Measurements from ENCODE around the gene CATSPER3.

CATSPER3 gene

GRCh38 chr5:135046661-135047346 lies 79.1 kb downstream of the CATSPER3 start:
- DNase-seq: no peak

DNA sequence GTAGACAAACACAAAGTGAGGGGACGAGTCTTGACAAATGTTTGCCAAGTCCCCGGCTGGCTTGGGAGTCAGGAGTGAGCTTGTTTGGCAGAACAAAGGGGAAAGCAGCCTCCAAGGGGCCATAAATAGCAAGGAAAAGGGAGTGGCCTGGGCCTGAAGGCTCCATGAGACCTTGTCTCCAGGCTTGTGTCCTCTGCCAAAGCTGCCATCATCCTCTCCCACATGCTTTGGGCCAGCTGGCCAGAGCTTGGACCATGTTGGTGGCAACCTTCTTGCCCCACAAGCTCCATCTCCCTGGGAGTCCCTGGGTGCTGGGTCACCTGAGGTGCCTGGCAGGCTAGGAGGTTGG lies 79.6 kb downstream of the CATSPER3 start:
- no peak for DNase-seq

DNA sequence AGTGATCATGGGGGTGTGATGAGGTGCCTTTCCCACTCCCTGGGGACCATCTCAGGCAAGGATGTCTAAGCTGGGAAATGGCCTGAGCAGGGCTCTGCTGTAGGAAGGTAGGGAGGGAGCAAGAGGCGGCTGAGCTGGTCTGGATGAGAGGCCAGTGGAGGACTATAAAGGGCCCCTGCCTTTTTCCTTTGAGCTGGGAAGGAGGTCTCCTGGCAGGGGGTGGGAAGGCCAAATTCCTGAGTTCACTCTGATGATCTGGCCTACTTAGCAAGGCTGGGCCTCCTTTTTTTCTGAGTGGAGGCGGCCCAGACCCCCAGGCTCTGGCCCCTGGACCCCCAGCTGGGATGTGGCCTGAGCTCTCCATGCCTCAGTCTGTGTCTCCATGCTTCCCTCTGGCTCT lies 80.6 kb downstream of the CATSPER3 start:
- no peak for DNase-seq

- no peak for DNase-seq
These were observed 81.2 kb downstream of the CATSPER3 start for GRCh38 chr5:135048930-135049329.

DNA sequence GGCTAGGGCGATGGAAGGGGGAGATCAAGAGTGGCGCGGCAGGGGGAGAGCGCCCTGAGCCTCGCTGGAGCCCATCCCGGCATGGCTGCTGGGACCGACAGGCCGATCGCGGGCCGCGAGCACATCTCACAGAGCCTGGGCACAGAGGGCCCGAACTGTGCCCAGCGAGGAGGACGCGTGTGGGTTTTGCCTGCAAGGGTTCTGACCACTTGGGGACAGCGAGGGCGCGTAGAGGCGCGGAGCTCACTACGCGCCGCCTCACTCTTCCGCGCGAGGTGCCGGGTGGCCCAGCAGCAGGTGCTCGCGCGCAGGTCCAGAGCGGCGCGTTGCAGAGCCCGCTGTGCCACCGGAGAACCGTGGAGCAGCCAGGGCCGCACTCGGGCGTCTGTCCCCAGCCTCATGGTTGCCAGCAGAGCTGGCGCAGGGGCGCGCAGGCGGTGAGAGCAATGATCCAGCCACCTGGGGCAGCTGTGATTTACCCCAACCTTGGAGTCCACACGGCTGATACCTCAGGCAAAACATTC lies 82.6 kb downstream of the CATSPER3 start:
- no peak for DNase-seq

- no peak for DNase-seq
These were observed 83.7 kb downstream of the CATSPER3 start for GRCh38 chr5:135051399-135051798.

- no peak for DNase-seq
These were observed 84.2 kb downstream of the CATSPER3 start for GRCh38 chr5:135051872-135052271.

DNA sequence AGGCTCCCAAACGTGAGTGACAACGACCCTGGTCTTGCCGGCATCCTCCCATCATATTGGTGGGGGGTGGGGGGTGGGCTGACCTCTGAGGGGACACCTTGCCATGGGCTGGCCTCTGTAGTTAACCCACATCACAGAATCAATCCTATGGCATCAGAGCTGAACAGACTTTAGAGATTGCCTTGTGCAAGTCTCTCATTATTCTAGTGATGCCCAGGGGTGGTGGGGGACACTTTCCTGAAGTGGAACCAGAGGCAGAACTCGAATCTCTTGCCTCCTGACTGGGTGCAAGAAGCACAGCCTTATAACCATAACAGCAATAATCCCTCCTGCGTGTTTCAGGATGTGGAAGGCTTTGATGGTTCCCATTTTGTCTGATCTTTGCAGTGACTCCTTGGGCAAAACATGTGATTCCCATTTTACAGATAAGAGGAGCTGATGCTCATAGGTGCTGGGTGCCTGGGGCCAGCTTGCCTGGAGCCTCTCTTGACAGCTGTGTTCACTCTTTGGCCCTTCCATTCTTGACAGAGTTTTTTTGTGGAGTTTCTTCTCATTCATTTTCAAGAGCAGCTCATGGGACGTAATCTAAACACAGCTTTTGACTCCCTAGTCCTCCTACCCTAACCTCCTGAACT lies 84.9 kb downstream of the CATSPER3 start:
- DNase-seq: no peak

DNA sequence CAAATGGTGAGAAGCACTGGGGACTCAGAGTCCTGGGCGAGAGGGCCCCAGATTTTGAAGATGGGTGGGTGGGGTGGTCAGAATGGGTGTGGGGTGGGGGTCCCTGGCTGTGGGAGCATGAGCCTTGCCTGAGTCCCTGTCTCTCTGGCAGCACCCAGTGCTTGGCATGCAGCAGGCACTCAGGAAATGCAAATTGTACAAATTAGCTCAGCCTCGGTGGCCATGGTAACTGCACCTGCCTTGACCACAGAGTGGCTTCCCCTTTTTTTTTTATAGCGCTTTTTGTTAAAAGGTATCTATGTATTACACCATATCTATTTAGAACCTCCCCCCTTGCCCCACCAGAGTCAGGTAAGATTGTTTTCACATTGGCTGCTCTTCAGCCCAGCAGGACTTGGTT lies 85.6 kb downstream of the CATSPER3 start:
- DNase-seq: no peak

- no peak for DNase-seq
These were observed 86.3 kb downstream of the CATSPER3 start for GRCh38 chr5:135053989-135054388.

DNA sequence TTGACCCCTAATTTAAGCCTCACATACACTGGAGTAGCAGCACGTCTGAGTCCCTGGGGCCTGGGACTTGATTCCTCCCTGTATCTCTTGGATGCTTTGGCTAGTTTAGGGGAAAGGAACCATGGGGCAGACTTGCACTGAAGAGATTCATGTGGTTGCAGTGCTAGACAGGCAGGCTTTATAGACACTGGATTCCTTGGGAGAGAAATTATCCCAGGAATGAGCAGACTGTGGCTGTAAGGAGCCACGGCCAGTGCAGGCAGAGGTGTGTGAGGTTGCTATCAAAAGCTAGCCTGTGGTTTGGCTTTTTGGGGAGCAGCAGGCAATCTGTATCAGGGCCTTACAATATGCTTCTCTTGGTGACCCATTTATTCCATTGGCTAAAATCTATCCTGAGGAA lies 86.8 kb downstream of the CATSPER3 start:
- no peak for DNase-seq

DNA sequence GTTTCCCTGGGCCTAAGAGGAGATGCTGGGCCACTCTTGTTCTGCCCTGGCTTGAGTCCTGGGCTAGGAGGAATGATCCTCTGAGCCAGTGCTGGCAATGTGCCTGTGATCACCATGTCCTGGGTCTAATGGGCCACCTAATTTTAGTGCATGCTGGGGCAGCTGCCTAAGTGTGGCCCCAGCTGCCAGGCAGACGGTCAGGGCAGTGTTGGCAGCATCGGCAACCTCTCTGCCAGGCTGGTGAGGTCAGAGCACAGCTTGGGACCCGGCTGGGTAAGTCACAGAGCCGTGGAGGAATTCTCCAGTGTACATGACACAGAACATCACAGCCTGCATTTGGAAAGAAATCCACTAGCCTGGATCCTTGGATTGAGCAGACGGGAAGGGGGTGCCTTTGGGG lies 87.7 kb downstream of the CATSPER3 start:
- no peak for DNase-seq

DNA sequence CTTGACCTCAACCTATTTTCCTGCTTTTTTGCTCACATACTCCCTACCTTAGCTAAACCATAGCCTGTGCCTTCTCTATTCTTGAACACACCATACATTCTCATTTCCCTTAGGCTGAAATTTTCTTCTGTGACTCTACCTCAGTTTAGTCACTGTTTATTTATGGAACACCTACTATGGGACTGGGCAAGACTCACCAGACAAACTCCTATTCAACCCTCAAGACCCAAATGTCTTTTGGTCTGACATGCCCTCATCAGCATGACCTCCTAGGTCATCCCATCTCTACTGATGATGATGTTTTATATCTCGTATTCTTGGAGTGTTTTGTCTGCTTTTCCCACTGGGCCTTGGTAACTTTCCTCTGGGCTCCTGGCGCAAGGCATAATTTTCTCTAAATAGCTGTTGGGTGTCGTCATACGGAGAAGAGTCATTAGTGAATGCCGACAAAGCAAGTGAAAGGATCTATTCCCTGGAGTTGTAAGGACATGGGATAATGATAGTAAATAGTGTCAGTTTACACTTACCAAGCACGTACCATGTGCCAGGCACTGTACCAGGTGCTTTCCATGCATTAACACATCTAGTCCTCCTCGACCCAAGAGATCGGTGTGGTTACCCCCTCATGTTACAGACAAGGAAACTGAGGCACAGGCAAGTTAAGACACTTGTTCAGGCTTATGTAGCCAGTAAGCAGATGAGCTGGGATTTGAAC lies 88.8 kb downstream of the CATSPER3 start:
- DNase-seq: no peak

DNA sequence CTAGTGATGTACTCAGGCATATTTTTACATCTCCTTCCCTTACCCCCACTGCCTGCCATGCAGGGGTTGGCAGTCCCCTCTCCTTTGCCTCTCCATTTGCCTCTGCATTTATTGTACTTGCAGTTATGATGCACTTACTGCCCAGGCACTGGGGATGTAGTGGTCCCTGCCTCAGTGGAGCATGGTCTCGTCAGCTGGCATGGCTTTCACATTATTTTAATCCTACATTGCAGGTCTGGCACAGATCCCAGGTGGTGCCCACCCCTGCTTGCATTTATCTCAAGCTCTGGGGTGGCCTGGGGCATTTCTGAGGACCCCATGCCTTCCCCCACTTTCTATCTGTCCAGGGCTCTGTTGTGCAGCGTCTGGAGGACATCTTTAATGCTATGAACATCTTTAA lies 89.5 kb downstream of the CATSPER3 start:
- DNase-seq: no peak

- DNase-seq: no peak
These were observed 90.6 kb downstream of the CATSPER3 start for GRCh38 chr5:135058331-135058732.

GRCh38 chr5:135059000-135059923 lies 91.6 kb downstream of the CATSPER3 start:
- DNase-seq: no peak

- DNase-seq: no peak
These were observed 92.3 kb downstream of the CATSPER3 start for GRCh38 chr5:135060021-135060420.

- no peak for DNase-seq
These were observed 93.3 kb downstream of the CATSPER3 start for GRCh38 chr5:135061001-135061400.

Data from activated gamma-delta T cell (primary cell).